Jurkat, Clone E6-1 (cell line): Measurements from ENCODE around the gene PDGFC. TPM values are rescaled to one million over a fixed set of nuclear protein-coding genes. Genes with fewer than 3 reads are reported as not detected.

Source experiments
- DNase-seq: peaks from one replicate; pipeline ENCODE4 v3.0.0-alpha.2; 2011; ENCODE audit warnings: low read depth, low spot score
- H3K4me3 ChIP-seq: 2 replicates; pipeline ENCODE4 v1.5.1; 2011; ENCODE audit warnings: mild to moderate bottlenecking, low read length, control low read depth, moderate library complexity
- polyA plus RNA-seq: library from polyadenylated mRNA; unstranded; fragments of >200 nt; gene quantifications from one replicate; pipeline ENCODE4 v1.2.1, GENCODE V29; 2012; ENCODE audit warnings: missing spikeins; ENCODE audit not compliant: insufficient read length, insufficient read depth

PDGFC gene, protein sequence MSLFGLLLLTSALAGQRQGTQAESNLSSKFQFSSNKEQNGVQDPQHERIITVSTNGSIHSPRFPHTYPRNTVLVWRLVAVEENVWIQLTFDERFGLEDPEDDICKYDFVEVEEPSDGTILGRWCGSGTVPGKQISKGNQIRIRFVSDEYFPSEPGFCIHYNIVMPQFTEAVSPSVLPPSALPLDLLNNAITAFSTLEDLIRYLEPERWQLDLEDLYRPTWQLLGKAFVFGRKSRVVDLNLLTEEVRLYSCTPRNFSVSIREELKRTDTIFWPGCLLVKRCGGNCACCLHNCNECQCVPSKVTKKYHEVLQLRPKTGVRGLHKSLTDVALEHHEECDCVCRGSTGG
- polyA plus RNA-seq = 9.5 TPM

DNA sequence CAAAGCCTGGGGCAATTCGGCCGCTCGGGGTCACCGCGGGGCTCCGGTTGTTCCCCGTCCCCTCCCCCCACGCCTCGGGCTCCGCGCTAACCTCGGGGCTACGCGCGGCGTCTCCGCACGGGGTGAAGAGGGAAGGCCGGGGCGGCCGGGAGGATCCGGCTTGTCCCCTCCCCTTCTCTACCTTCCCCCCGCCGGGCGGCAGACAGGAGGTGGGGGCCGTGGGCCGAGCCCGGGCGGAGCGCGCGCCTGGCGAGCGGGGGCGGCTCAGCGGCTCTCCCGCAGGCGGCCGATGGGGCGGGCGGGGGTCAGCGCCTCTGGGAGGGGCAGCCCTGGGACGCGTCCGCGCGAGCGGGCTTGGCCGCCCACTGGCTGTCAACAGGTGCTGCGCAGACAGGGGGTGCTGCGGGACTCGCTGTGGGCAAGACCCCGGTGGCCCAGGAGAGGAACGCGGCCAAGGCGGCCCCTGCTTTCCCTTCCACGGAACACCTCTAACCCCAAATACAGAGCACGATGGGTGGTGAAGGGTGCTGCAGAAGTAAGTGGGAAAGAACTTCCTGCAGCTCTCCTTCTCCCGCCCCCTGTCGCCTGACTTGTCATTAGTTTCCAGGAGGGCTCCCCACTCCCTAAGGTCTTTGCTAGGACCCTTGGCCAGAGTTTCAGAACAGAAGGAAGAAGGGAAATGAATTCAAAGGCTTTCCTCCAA lies at the start of gene PDGFC:
PDGFC (minus strand) TSS at position 124 of the 703 bp plus-strand sequence. CDS start 896 bp downstream, outside the sequence.
- DNase-seq = no peak
- H3K4me3 ChIP-seq = peak within 1 kb of the TSS; percentile 67

DNA sequence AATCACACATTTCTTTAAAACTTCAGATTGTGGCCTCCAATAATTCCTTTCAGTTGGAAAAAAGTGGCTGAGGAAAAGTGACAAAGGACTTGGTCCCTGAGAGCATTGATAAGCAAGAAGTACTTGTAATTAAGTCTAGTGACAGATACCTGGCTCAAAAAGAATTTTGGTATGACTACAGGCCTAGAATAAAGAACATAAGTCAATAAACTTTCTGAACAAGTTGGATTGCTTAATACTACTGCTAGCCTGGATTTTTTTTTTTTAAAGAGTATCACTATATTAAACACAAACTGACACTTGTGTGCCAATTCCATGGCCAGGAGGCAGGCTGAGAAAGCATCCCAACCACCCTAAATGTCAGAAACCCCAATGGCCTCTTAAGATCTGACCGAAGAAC lies 49.3 kb upstream of the PDGFC start:
- no peak overlapping the region for H3K4me3 ChIP-seq
- DNase-seq = no peak

DNA sequence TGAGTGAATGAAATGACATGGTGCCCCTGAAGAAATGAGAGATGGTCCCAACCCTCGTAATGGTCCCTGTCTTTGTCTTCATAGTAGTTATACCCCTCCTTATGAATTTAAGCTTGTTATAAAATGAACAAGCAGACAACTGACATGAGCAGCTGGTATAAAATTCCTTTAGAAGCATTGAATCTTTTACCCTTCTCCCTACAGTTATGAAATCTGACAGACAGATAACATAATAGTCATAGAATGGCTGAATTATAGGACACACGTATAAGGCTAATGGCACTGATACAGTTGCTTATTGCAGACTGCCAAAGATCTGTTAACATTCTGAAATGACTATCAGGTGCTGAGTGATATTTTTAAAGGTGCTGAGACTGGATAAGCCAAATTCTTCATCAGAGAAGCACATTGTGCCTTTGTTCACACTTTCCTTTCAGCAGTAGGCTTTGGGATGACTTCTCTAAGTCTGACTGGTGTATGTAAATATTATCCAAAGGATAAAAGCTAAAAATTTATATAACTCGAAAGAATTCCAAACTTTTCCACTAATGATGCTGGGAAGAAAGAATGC lies 47.4 kb upstream of the PDGFC start:
- H3K4me3 ChIP-seq = no peak overlapping the region

DNA sequence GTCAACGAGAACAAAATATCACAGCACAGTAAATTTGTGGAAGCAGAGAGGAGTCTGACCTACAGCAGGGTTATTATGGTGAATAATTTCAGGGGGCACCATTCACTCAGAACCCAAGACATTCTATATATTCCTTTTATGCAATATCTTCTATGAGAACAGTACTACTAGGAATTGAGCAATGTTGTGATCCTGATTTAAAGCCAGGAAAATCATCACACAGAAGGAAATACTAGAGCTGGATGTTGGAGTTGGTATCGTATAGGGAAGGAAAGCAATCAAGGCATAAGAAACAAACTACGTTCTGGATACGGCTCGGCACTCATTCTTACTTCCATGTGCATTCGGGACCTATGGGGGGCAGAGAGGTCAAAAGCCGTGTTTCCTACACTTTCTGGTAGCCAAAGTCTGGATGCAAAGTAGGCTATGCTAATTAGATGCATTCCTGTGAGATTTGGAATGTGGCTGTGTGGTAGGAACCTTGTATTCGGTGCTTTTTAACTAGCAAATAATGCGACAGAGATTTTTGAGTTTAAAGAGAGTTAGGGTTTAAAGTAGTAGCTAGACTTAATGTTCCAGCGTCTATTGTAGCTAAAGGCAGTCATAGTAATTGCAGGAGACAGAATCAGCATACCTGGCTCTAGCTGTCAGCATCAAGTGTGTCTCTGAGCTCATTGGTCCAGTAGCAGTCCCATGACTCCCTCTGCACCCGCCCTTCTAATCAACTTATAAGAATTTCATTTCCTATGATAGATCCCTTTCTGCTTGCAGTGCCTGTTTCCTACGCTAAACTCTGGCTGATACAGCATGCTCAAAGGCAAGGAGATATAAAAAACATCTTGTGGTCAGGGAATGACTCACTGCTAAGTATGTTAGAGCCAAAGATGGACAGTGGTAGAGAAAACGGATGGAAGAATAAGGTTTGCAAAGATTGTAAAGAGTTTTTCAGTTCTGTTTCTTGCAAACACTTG lies 43.3 kb upstream of the PDGFC start:
- DNase-seq = no peak
- no peak overlapping the region for H3K4me3 ChIP-seq

More for the DNA sequence above, 47.4 kb upstream of the PDGFC start:
- DNase-seq = no peak

DNA sequence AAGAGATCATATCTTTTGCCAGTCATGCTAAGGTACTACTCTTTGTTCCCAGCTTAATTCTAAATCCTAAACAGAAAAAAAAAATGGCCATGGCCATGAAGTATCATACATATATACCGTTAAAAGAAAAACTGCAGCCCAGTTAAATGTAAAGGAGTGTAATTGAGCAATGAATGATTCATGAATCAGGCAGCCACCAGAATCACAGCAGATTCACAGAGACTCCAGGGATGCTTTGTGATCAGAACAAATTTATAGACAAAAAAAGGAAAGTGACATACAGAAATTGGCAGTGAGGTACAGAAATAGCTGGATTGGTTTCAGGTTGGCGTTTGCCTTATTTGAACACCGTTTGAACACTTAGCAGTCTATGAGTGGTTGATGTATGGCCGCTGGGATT lies 42.1 kb upstream of the PDGFC start:
- H3K4me3 ChIP-seq = no peak overlapping the region
- no peak for DNase-seq

DNA sequence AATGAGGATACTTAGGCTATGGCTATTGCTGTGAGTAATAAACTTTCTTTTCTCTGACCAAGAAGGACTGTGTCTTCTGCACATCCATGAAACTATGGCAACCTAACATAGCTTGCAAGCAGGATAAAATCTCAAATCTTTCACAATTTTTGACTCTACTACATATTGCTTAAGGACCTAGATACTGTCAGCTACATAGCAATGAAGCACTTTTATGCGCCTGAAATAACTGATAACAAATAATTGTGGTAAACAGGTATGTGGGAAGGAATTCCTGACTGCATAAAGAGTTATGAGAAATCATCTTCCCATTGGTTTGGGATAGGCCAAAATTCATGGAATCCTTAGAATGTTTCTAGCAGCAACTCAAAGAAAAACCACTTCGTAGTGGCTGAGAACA lies 41.2 kb upstream of the PDGFC start:
- DNase-seq = no peak
- no peak overlapping the region for H3K4me3 ChIP-seq

DNA sequence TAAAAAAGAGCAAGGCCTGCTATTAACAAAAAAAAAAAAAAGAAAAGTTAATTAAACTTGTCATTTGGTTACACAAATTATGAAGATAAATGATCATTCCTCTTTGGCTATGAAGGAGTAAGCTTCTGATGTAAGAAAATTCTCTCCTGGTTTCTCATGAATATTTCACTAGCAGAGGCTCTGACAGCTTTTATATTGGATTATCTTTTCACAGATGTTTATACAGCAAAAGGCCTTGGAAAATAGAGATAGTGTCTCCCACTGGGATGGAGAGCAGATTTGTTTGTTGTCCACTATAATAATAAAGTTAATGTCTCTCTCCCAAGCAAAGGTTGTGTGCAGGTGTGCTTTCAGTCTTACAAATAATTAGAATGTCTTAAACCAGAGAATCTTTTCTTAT lies 40.7 kb upstream of the PDGFC start:
- DNase-seq = no peak
- H3K4me3 ChIP-seq = no peak overlapping the region

DNA sequence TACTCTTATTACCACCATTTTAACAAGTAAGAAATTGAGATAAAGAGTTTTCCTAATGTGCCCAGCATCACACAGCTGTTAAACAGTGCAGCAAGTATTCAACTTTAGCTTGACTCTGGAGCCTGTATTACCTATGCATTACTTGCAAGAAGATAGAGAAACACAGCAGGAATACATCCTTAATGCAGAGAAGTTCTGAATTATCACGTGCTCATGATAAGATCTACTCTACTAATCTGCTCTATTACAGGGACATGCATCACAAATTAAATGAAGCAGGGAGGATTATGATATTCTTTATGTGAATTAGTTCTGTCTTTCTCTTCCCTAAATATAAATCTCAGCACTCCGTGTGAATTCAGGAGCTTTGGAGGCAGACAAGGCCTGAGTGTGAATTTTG lies 39.0 kb upstream of the PDGFC start:
- no peak overlapping the region for H3K4me3 ChIP-seq
- DNase-seq = no peak

DNA sequence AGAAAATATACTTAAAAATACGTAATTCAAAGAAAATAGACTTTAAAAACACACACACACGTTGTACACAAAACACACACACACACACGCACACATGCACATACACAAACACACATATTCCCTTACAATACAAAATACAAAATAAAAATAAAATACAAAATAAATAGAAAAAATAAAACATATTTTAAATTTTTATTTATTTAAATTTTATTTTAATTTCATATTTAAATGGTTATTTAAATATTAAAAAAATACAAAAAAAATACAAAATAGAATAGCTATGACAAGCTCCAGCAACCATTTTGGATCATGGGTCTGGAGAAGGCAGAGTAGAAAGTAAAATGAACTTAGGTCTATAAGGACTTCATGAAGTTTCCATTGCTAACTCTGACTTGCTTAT lies 34.2 kb upstream of the PDGFC start:
- H3K4me3 ChIP-seq = no peak overlapping the region
- DNase-seq = no peak

DNA sequence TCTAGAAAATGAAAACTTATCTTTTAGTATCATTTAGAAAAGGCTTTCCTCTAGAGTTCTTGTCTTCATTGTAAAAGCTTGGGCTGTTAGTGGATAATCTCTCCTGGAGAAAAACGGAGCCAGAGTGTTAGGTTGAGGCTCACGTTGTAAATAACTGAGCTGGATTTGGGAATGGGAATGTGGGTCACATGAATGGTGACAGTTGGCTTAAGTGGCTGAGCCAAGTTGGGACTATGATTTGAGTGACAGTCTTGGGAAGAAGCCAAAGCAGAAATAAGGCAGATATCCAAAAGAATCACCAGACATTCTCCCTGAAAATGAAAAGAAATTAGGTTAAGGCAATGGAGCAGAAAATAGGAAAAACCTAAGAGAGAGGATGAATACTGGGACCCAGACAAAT lies 33.6 kb upstream of the PDGFC start:
- DNase-seq = no peak
- H3K4me3 ChIP-seq = no peak overlapping the region

DNA sequence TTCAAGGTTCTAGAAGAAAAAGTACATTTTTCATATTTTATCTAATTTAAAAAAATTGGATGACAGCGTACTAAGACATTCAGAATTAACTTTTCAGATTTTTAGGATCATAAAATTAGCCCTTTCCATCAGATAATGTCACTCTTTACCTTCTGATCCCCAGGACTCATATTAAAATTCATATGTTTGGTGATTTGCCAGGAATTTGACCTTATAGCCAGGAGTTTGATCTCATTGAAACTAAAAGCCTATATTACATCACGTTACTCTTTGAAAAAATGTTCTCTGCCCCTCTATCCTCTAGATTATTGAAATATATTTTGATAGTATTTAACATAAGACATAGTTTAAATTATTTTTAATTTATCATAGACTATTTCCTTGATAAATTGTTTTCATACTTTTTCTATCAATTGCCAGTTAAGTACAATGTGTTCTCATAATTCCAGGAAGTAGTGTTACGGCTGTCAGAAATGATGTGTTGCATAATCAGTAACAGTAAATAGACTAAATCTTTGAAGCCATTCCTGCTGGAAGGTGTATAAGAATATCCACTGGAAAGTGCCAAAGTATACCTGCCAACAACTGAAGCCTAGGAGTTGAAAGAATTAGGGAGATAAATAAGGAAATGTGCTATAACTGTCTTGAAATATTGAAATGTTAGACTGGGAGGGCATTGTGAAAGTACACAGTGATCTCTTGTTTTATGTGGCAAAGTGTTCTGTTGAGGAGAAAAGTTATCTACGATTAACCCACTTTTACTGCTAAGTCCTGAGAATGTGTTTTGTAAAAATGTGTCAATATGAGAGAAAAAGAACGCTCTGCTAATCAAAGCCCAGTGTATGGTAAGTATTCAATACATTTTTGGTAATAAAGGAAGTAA lies 32.9 kb upstream of the PDGFC start:
- no peak overlapping the region for H3K4me3 ChIP-seq
- no peak for DNase-seq

DNA sequence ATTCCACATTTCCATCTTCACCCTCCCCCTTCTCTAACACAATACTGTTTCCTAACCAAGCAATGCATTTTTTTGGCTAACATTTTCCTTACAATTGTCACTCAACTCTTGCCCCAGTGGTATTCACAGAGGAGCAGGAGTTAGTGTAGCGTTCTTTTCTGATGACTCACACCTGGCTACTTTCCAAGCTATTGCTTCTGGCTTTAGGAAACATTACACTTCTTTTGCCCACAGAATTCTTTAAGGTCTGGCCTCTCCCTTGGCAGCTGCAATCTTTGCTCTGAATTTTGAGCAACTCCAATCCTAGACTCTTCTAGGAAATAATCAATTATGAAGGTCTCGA lies 27.5 kb upstream of the PDGFC start:
- no peak for DNase-seq
- H3K4me3 ChIP-seq = no peak overlapping the region

DNA sequence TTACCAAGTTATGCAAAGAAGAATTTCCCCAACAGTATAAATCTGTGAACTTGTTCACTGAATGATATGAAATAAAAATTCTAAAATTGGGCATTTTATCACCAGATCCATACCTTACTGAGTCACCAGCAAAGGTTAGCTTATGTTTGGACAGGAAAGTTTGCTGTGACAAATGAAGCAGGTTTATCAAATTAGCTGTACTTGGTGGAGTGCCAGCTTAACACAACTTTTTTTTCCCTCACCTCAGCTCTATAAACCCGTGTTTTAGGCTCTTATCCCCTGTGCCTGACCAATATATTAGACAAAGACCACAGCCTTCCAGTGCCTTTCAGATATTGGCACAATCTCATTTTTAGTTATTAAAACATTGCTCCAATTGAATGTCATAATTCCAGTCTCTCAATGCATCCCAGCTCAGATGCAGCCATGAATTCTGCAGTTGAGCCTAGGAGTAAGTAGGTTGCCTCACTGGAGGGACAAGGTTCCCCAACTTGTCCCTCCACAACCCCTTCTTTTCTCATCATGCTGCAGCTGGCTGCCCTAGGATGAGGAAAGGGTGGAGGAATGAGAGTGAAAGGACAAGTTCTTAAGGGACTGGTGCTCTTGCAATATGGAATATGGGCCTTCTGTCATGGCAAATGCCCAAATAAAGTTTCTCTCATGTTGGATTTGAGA lies 27.0 kb upstream of the PDGFC start:
- no peak for DNase-seq
- H3K4me3 ChIP-seq = no peak overlapping the region

DNA sequence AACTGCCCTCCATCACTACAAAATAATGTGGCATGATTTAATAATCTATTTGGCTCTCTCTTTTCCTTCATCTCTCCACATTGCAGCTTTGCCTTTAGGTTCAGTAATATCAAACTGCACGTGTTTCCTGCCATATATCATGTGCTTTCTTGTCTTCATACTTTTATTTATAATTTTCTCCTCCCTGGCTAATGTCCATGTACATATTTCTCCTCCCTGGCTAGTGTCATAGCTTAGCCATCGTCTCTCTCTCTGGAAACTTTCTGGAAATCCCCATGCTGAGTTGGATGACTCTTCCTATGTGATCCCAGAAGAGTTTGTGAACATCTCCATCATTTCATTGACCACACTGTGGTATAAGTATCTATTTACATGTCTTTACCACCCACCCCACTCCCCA lies 21.3 kb upstream of the PDGFC start:
- no peak for DNase-seq
- no peak overlapping the region for H3K4me3 ChIP-seq

DNA sequence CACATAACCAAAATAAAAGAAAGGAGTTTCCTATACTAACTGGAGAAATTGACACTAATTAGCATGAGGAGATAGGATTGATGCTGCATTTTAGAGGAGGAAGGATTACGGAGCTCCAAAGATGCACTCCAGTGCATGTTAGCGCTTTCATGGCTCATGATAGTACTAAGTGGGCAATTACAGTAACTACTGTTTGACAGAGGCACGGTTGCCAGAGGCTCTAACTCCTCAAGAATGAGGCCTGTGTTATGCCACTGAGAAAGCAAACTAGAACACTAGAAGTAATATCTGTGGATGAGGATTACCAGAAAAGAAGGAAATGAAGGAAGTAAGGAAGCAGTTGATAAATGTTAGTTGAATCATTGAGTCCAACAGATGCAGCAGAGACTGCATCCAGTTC lies 19.6 kb upstream of the PDGFC start:
- no peak for DNase-seq
- no peak overlapping the region for H3K4me3 ChIP-seq

DNA sequence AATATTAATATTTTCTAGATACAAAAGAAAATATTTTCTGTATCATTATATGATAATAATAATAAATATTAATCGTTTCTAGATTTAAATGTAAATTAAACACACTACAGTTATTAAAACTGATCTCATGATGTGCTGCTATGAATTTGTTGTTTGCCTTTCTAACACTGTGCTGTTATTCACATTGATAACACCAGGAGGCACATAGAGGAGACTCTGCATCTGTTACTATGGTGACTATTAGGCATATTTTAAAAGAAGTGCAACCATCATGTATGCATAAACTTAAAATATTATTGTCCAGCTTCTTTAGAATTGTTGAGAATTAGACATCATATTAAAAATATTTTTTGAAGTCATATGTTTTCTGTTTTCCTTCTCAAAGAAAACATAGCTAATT lies 11.8 kb upstream of the PDGFC start:
- DNase-seq = peak; percentile 36
- no peak overlapping the region for H3K4me3 ChIP-seq

DNA sequence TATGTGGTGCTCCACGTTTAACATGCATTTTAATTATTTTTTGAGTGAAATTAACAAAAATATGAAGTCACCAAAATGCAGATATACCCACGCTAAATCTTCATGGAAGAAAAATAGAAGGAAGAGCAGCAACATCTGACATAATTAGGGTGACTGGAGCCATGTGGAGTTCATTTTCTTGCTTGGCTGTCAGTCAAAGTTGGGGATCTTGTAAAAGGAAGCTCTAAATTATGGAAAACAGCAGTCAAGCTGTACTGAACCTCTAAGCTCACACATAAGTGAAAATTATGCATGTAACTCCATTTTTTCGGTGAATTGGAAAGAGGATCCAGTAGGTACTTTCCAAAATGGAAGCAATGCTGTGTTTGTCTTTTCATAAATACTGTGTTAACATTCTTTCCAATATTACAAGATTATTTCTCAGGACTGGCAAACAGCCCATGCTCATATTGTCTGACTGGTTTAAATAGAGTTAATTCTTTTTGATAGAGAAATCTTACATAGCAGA lies 9.7 kb upstream of the PDGFC start:
- no peak for DNase-seq
- no peak overlapping the region for H3K4me3 ChIP-seq
